K562 (cell line): ENCODE data around the gene DNAJB4. TPM values are rescaled to one million over a fixed set of nuclear protein-coding genes. Genes with fewer than 3 reads are reported as not detected.

ENCODE experiments used
- ERF ChIP-seq: fragments of 450-650 bp; formaldehyde crosslinking; IDR thresholded peaks from 2 replicates; pipeline ENCODE4 v1.4.0; 2020; ENCODE audit warnings: mild to moderate bottlenecking, mixed read lengths
- ESRRA ChIP-seq: fragments of 450-650 bp; IDR thresholded peaks from 2 replicates; pipeline ENCODE4 v1.6.1; 2014; ENCODE audit warnings: low read depth, mild to moderate bottlenecking, moderate library complexity, borderline replicate concordance
- ETS2 ChIP-seq: IDR thresholded peaks from 2 replicates; pipeline ENCODE4 v1.6.1; 2016; ENCODE audit warnings: borderline replicate concordance, missing genetic modification characterization, mild to moderate bottlenecking, moderate library complexity, missing compliant biosample characterization; ENCODE audit not compliant: poor library complexity, severe bottlenecking
- ETV6 ChIP-seq, 3 experiments: fragments of 150-350 bp in 1 of 3; sonication (generic) in 1 of 3; formaldehyde crosslinking in 1 of 3; IDR thresholded peaks; 2 replicates each; pipeline versions ENCODE4 v1.6.1 to v1.8.0; 2014 to 2022; ENCODE audit warnings: borderline replicate concordance in 2 of 3, low read depth in 2 of 3, antibody characterized with exemption in 1 of 3, low read length in 1 of 3, mild to moderate bottlenecking in 1 of 3, missing genetic modification reagents in 1 of 3
- EWSR1 ChIP-seq: fragments of 450-650 bp; IDR thresholded peaks from 2 replicates; pipeline ENCODE4 v1.6.1; 2018; ENCODE audit warnings: borderline replicate concordance, mild to moderate bottlenecking, low read depth, moderate library complexity; ENCODE audit not compliant: partially characterized antibody
- FOXA3 ChIP-seq, 2 experiments: fragments of 450-650 bp in 1 of 2; sonication (generic) in 1 of 2; formaldehyde crosslinking; IDR thresholded peaks in 1 of 2; conservative IDR thresholded peaks in 1 of 2; 2 replicates each; pipeline versions ENCODE4 v1.4.0 to v1.8.0; 2020 to 2022; ENCODE audit warnings: mild to moderate bottlenecking in 2 of 2, missing genetic modification reagents in 1 of 2
- HNRNPL ChIP-seq: fragments of 200-400 bp; formaldehyde crosslinking; IDR thresholded peaks from 2 replicates; pipeline ENCODE4 v1.6.1; 2017; ENCODE audit warnings: low read depth, mild to moderate bottlenecking, low read length
- HSF4 ChIP-seq: fragments of 250-450 bp; sonication (Bioruptor Pico); IDR thresholded peaks from 2 replicates; pipeline ENCODE4 v2.1.2; 2022; ENCODE audit warnings: mild to moderate bottlenecking, moderate library complexity, borderline replicate concordance
- NFATC3 ChIP-seq: fragments of 450-650 bp; IDR thresholded peaks from 2 replicates; pipeline ENCODE4 v1.6.1; 2017; ENCODE audit warnings: mild to moderate bottlenecking
- OTX1 ChIP-seq: fragments of 450-650 bp; formaldehyde crosslinking; IDR thresholded peaks from 2 replicates; pipeline ENCODE4 v1.4.0; 2022; ENCODE audit warnings: mild to moderate bottlenecking
- PTBP1 ChIP-seq: fragments of 200-400 bp; formaldehyde crosslinking; IDR thresholded peaks from 2 replicates; pipeline ENCODE4 v1.6.1; 2017; ENCODE audit warnings: low read depth, low read length
- SRSF1 ChIP-seq: fragments of 200-400 bp; formaldehyde crosslinking; IDR thresholded peaks from 2 replicates; pipeline ENCODE4 v1.6.1; 2017; ENCODE audit warnings: mild to moderate bottlenecking, low read depth, low read length, moderate library complexity
- STAT5B ChIP-seq: fragments of 250-450 bp; sonication (Bioruptor Pico); IDR thresholded peaks from 2 replicates; pipeline ENCODE4 v1.8.0; 2021; ENCODE audit warnings: mild to moderate bottlenecking, inconsistent platforms
- TRIM25 ChIP-seq: fragments of 450-650 bp; IDR thresholded peaks from 2 replicates; pipeline ENCODE4 v1.7.0; 2016; ENCODE audit warnings: borderline replicate concordance
- UBTF ChIP-seq, 2 experiments: IDR thresholded peaks; 2 replicates each; pipeline ENCODE4 v1.6.1; 2012; ENCODE audit warnings: improper control_type of control experiment in 2 of 2, low read depth in 2 of 2, low read length in 2 of 2, borderline replicate concordance in 1 of 2
- YBX1 ChIP-seq: fragments of 450-650 bp; IDR thresholded peaks from 2 replicates; pipeline ENCODE4 v1.7.1; 2016; ENCODE audit warnings: mild to moderate bottlenecking
- ZC3H11A ChIP-seq: IDR thresholded peaks from 2 replicates; pipeline ENCODE4 v1.6.1; 2012; ENCODE audit warnings: low read depth, low read length, improper control_type of control experiment
- ZNF316 ChIP-seq: fragments of 450-650 bp; IDR thresholded peaks from 2 replicates; pipeline ENCODE4 v1.6.1; 2016
- ZNF766 ChIP-seq: fragments of 200-800 bp; sonication (Bioruptor generic); conservative IDR thresholded peaks from 2 replicates; pipeline ENCODE4 v1.6.1; 2016; ENCODE audit warnings: missing genetic modification characterization, missing compliant biosample characterization
- polyA plus RNA-seq, 8 experiments: library from polyadenylated mRNA; depleted of rRNA in 4 of 8; stranded (reverse) in 5 of 8; unstranded in 3 of 8; fragments of >200 nt; fragmentation: Nextera tagmentation in 2 of 8; fragmentation: Illumina TruSeq in 1 of 8; extraction: Ambion mirVana in 2 of 8; extraction: Trizol in 1 of 8; gene quantifications; 2 replicates each; pipeline versions ENCODE4 v1.2.1 to v1.2.3, GENCODE V29; 2011 to 2014; ENCODE audit warnings: inconsistent platforms in 1 of 8, missing spikeins in 1 of 8
- total RNA-seq, 7 experiments: library from RNA; depleted of rRNA in 6 of 7; stranded (reverse); fragments of >200 nt in 6 of 7; fragmentation: Illumina TruSeq in 2 of 7; extraction: Trizol in 2 of 7; gene quantifications; 2 replicates each; pipeline versions ENCODE4 v1.2.1 to v1.2.3, GENCODE V29; 2011 to 2021; ENCODE audit warnings: low replicate concordance in 1 of 7
- TF ChIP-seq, protein P1 (sequence below): IDR thresholded peaks from 2 replicates; pipeline ENCODE4 v1.6.1; 2014; ENCODE audit warnings: antibody characterized with exemption
- TF ChIP-seq, protein P2 (sequence below): fragments of 450-650 bp; formaldehyde crosslinking; conservative IDR thresholded peaks from 2 replicates; pipeline ENCODE4 v1.4.0; 2022; ENCODE audit warnings: mild to moderate bottlenecking, missing genetic modification characterization

The DNAJB4 gene
- total and polyA plus RNA-seq, 9 of the 15 experiments (the other 6 are each of a cell fraction or from before 2014, with no cell fraction given) = 8.5 to 27.7 (median 19.8) TPM

- TF ChIP-seq UBTF (IDR thresholded peaks at IDR 0.05; ENCODE audit: borderline replicate concordance in 1 of 2, low read depth in 2 of 2, low read length in 2 of 2) = no peak
- TF ChIP-seq, protein P1, sequence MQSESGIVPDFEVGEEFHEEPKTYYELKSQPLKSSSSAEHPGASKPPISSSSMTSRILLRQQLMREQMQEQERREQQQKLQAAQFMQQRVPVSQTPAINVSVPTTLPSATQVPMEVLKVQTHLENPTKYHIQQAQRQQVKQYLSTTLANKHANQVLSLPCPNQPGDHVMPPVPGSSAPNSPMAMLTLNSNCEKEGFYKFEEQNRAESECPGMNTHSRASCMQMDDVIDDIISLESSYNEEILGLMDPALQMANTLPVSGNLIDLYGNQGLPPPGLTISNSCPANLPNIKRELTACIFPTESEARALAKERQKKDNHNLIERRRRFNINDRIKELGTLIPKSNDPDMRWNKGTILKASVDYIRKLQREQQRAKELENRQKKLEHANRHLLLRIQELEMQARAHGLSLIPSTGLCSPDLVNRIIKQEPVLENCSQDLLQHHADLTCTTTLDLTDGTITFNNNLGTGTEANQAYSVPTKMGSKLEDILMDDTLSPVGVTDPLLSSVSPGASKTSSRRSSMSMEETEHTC = no peak
- no peak for TF ChIP-seq ETV6 (IDR thresholded peaks at IDR 0.05; ENCODE audit: borderline replicate concordance in 1 of 2, low read depth in 2 of 2, low read length in 1 of 2)
- TF ChIP-seq ETV6 (CRISPR knock-in tag; IDR thresholded peaks at IDR 0.05; ENCODE audit: borderline replicate concordance) = no peak
- no peak for TF ChIP-seq ESRRA
- TF ChIP-seq HSF4 (CRISPR knock-in tag) = no peak
- no peak for TF ChIP-seq YBX1
- TF ChIP-seq ZNF766 = no peak
- TF ChIP-seq SRSF1 = no peak
- no peak for TF ChIP-seq OTX1 (CRISPR knock-in tag)
- TF ChIP-seq, protein P2, sequence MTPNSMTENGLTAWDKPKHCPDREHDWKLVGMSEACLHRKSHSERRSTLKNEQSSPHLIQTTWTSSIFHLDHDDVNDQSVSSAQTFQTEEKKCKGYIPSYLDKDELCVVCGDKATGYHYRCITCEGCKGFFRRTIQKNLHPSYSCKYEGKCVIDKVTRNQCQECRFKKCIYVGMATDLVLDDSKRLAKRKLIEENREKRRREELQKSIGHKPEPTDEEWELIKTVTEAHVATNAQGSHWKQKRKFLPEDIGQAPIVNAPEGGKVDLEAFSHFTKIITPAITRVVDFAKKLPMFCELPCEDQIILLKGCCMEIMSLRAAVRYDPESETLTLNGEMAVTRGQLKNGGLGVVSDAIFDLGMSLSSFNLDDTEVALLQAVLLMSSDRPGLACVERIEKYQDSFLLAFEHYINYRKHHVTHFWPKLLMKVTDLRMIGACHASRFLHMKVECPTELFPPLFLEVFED = 0 out of 2 replicates have a peak, but pooled peaks have one; percentile 11
- TF ChIP-seq PTBP1 = no peak
- TF ChIP-seq TRIM25 = no peak
- no peak for TF ChIP-seq HNRNPL
- TF ChIP-seq ERF (CRISPR knock-in tag) = no peak
- no peak for TF ChIP-seq ETS2
- no peak for TF ChIP-seq ZC3H11A
- no peak for TF ChIP-seq NFATC3
- TF ChIP-seq ZNF316 = no peak
- TF ChIP-seq FOXA3 (CRISPR knock-in tag; conservative IDR thresholded peaks at IDR 0.05 in 1 of 2, IDR thresholded peaks at IDR 0.05 in 1 of 2) = no peak
- TF ChIP-seq EWSR1 = no peak
- TF ChIP-seq STAT5B (CRISPR knock-in tag) = no peak
These were observed 26.3 kb upstream of the DNAJB4 start (continued) for GRCh38 chr1:77978293-77978968.
